ENCODE data around the gene BTBD1. TPM values are rescaled to one million over a fixed set of nuclear protein-coding genes. Genes with fewer than 3 reads are reported as not detected.
"Not testable (repeated sequence)": the region's sequence is repeated elsewhere in the genome, so short reads cannot be mapped to it uniquely, and the experiment has no call there.

BTBD1 gene
- polyA plus RNA-seq, 3 donors = 70.7 to 77.1 (median 74.2) TPM

GRCh38 chr15:83098079-83098478, 31.0 kb upstream of the BTBD1 start:
- DNase-seq (ENCODE audit: low read depth in 3 of 3, low spot score in 2 of 3) = no peak

- DNase-seq (ENCODE audit: low read depth in 3 of 3, low spot score in 2 of 3) = no peak
Observed at GRCh38 chr15:83094583-83094982, 27.5 kb upstream of the BTBD1 start.

DNA sequence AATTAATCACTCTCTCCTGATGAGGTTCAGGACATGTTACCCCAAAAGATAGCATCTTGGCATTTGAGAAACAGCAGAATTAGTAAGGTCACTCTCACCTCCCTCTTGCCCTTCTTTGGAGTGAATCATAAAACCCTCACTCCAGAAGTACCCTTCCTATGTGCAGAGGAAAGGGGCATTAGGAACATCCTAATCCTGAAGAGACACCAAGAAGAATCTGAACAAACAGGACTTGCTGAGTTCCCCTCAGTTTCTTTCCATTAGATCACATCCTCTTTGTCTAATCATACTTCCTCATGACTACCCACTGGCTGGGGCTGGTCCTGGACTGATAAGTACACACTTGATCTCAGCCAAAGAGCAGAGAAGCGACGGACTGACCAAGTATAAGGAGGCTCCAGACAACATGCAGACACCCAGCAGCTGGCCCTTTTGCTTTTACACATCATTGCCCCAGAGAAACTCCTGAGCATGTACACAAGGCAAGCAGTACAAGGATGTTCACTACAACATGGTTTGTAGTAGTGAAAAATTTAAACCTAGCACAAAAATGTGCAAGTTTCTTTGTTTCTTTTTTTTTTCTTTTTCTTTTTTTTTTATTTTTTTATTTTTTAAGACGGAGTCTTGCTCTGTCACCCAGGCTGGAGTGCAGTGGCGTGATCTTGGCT, 25.4 kb upstream of the BTBD1 start:
- no peak for DNase-seq (ENCODE audit: low read depth in 3 of 3, low spot score in 2 of 3)

DNA sequence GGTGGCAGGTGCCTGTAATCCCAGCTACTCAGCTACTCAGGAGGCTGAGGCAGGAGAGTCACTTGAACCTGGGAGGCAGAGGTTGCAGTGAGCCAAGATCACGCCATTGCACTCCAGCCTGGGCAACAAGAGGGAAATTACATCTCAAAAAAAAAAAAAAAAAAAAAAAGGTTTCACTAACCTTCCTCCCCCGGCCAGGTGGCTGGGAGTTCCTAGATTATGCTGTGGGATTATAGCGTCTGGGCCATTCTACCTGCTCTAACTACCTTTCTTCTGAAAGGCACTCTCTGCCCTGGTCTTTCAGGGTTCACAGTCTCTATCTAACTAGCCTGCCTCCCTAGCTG, 24.9 kb upstream of the BTBD1 start:
- DNase-seq (ENCODE audit: low read depth in 3 of 3, low spot score in 2 of 3) = not testable (repeated sequence)

- no peak for DNase-seq (ENCODE audit: low read depth in 3 of 3, low spot score in 2 of 3)
Observed at GRCh38 chr15:83090465-83090864, 23.4 kb upstream of the BTBD1 start.

DNA sequence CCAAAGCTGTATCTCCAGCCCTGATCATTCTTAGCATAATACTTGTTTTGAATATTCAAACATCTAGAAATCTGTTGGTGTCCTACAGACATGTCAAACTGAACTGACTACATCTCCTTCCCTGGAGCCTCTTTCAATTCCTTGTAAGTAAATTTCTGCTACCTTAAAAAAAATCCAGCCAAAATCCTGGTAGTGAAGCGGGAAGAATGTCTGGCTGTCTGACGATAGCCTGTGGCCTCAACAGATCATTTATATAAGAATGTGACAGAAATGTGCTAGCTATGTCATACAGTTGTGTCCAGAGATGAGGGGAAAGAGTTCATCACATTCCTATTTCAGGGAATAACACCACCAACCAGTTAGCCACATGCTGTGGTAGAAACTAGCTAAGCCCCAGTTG, 21.8 kb upstream of the BTBD1 start:
- no peak for DNase-seq (ENCODE audit: low read depth in 3 of 3, low spot score in 2 of 3)

DNA sequence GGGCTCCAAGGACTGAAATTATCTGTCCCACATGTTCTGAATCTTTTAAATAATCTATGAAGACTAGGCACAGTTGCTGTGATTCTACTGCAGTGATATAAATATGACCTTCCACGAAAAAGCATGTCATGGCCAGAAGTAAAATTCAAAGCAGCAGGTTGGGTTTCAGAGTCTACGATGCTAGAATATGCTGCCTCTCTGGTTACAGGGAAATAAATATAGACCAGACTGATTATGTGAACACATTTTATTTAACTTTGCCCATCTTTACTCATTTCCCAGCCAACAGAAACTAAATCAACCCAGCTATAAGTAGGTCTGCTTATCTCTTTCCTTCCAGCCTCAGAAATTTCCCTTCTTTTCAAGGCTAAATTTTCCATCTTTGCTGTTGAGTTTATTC, 20.5 kb upstream of the BTBD1 start:
- no peak for DNase-seq (ENCODE audit: low read depth in 3 of 3, low spot score in 2 of 3)

DNA sequence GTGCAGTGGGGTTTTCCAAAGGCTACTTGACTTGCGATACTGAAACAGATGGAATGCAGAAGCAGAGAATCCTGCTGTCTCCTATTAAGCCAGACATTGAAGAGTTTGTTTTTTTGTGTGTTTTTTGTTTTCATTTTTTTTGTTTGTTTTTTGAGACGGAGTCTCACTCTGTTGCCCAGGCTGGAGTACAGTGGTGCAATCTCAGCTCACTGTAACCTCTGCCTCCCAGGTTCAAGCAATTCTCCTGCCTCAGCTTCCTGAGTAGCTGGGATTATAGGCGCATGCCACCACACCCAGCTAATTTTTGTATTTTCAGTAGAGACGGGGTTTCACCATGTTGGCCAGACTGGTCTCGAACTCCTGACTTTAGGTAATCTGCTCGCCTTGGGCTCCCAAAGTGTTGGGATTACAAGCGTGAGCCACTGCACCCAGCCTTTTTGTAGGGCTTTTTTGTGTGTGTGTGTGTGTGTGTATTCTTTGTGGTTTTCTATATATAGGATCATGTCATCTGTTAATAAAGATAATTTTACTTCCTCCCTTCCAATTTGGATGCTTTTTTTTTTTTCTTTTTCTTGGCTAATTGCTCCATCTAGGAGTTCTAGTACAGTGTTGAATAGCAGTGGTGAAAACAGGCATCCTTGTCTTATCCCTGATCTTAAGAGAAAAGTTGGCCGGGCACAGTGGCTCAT, 19.0 kb upstream of the BTBD1 start:
- DNase-seq (ENCODE audit: low read depth in 3 of 3, low spot score in 2 of 3) = not testable (repeated sequence)

GRCh38 chr15:83085461-83085860, 18.4 kb upstream of the BTBD1 start:
- not testable (repeated sequence) for DNase-seq (ENCODE audit: low read depth in 3 of 3, low spot score in 2 of 3)

DNA sequence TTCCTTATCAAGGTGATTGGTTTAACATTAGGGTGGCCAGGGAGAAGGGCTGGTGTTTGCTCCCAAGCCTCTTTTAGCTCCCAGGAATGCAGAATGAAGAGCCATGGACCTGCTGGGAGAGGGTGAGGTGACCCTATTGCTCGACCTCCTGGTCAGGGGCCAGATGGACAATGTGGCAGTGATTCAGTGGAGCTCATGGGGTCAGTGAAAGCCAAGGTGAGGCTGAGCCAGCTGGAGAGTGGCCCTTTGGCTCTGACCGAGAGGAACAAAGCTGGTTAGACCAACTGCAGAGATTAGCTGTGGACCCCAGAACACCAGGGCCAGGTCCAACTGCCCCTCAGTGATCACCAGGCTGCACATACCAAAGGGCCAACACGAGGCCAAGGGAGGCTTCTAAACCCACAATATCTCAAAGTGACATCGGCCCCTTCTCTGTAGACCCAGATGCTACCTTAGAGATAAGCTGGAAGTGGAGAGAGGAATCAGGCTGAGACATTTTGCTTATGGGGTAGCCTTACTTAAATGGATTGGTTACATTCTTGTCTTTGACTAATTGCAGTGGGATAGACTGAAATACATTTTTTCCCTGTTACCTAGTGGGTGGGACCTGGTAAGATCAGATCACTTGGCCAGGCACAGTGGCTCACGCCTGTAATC, 15.8 kb upstream of the BTBD1 start:
- DNase-seq (ENCODE audit: low read depth in 3 of 3, low spot score in 2 of 3) = no peak

DNA sequence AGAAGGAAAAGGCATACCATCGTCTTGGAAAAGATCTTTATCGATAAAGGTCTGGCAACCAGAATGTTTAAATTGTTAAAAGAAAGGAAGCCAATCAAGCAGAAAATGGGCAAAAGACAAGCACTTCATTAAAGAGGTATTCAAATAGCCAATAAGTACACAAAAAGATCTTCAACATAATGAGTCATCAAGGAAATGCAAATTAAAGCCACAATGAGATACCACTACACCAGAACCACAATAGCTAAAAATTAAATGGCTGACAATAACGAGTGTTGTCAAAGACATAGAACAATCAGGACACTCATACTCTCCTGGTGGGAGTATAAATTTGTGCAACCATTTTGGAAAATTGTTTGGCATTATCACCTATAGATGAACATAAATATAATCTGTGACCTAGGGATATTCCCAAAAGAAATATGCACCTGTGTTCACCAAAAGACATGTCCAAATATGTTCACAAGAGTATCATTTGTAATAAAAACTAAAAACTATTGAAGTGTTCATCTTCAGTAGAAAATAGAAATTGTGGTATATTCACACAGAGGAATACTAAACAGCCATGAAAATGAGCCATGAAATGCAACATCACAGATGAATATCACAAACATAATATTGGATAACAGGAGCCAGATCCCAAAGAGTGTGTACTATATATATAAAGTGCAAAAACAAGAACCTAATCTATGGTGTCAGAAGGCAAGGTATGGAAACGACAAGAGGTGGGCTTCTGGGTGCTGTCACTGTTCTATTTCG, 14.4 kb upstream of the BTBD1 start:
- no peak for DNase-seq (ENCODE audit: low read depth in 3 of 3, low spot score in 2 of 3)

GRCh38 chr15:83078712-83079111, 11.7 kb upstream of the BTBD1 start:
- no peak for DNase-seq (ENCODE audit: low read depth in 3 of 3, low spot score in 2 of 3)

DNA sequence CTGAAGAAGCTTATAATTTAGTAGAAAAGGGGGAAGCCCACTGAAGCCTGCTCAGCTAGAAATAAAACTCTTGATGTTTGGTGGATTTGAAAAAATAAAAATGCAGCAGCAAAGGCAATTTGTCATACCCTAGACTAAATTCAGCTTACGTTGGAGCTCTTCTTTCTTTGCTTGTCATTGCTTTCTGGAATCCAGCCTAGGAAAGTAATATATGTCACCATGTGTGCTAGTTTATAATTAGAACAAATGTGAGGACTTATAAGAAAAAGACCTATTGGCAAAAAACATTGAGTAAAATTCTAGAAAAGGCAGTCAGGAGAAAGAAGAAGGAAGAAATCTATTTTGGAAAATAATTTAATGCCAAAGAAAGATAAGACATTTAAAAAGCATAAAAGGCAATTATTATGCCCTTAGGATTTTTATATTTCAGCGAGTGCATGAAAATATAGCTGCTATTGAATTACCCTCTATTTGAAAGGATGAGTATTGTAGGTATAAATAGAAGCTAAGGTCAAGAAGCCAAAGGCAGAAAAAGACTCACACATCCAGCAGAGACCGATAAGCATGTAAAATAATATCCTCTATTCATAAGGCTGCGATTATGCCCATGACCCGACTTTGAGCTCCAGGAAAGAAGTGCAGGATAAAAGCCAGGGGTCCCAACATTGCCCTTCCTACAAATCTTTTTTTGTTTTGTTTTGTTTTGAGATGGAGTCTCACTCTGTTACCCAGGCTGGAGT, 10.6 kb upstream of the BTBD1 start:
- no peak for DNase-seq (ENCODE audit: low read depth in 3 of 3, low spot score in 2 of 3)

DNA sequence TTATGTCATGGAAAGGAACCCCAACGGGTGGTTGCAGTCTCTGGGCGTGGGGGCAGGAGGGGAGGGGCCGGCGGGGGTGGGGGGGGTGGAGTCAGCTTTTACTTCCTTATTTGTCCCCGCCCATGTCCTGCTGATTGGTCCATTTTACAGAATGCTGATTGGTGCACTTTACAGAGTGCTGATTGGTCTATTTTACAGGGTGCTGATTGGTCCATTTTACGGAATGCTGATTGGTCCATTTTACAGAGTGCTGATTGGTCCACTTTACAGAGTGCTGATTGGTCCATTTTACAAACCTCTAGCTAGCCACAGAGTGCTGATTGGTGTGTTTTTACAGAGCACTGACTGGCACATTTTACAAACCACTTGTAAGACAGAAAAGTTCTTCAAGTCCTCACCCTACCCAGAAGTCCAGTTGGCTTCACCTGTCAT, 2.2 kb upstream of the BTBD1 start:
- DNase-seq (ENCODE audit: low read depth in 3 of 3, low spot score in 2 of 3) = not testable (repeated sequence)

DNA sequence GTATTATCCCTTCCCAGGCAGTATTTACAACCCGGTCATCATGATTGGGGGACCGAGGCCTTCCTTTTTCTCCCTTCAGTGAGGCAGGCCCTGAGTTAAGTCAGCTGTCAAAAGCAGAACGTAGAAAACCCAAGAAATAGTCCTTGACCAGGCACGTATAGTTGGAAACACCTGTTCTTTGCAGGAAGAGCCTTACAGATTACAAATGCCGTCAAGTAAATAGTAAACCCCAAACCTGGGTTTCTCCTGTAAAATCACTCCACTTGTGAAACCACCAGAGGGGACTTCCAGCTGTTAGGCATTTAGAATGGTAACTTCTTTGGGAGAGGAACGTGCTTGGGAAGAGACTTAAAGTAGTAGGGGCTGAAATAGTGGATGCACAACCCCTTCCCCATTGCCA, 1.0 kb upstream of the BTBD1 start:
- no peak for DNase-seq (ENCODE audit: low read depth in 3 of 3, low spot score in 2 of 3)

DNA sequence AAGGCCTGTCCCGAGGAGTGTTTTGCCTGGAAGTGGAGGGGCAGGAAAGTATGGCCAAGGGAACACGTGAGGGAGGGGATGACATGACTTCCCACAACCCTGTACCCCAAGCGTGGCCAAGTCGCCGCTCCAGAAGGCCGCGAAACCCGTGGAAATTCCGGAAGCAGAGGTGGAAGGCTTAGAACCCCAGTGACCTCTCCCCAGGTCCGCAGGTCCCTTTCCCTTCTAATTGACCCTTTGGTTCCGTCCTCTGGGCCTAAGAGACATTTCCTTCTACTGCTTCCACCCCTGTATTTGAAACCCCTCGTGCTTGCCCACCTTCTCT, 548 bp upstream of the BTBD1 start:
- no peak for DNase-seq (ENCODE audit: low read depth in 3 of 3, low spot score in 2 of 3)

DNA sequence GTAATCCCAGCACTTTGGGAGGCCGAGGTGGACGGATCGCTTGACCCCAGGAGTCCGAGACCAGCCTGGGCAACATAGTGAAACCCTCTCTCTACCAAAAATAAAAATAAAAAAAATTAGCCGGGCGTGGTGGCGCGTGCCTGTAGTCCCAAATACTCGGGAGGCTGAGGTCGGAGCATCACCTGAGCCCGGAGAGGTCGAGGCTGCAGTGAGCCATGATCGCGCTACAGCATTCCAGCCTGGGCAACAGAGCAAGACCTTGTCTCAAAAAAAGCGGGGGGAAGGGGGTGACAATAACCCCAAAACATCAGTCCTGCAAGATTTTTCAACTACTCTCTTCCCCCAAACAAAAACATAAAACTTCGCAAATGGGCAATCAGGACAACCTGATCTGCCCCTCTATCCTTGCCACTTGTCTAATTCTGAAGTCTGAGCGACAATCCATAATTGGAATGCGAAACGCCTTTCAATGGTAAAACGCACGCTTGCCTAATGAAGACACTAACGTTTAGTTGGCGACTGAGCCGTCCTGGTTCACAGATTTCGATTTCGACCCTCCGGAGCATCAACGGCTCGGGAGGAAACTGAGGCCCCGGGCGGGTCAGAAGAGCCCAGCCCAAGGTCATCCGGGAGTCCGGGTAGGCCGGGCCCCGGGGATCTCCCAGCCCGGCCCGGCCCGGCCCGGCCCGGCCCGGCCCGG, 868 bp downstream of the BTBD1 start:
- DNase-seq (ENCODE audit: low read depth in 3 of 3, low spot score in 2 of 3) = peak in 1 of 3 donors; percentile 12

DNA sequence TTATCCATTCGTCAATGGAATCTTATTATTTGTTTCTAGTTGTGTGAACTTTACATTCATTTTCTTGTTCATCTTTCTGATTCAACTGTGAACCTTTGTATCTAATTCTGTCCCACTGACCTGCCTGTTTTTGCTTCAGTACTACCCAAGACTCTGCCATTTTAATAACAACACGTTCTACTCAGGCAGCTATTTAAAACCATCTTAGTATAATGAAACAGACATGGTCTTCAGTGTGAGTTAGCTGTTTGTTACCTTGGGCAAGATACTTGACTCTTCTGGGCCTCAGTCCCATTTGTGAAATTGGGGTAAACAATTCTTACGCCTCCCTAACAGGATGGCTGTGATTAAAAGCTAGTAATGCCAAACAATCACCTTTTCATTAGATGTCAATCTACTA, 1.6 kb downstream of the BTBD1 start:
- DNase-seq (ENCODE audit: low read depth in 3 of 3, low spot score in 2 of 3) = no peak

DNA sequence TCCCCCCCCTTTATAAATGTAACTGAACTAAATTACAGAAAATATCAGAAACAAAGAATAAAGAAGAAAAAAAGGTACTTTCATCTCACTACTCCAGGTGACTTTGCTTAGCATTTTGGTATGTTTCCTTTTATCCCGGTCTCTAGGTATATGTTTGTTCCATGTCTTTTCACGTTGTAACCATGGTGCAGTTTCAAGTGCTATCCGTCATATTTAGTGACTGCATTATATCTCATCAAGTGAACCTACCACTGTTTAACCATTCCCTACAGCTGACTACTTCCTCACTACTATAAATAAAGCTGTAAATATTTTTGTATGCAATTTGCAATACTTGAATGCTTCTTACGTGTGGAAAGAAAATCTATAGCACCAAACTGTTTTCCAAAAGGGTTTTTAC, 2.2 kb downstream of the BTBD1 start:
- no peak for DNase-seq (ENCODE audit: low read depth in 3 of 3, low spot score in 2 of 3)

- no peak for DNase-seq (ENCODE audit: low read depth in 3 of 3, low spot score in 2 of 3)
Observed at GRCh38 chr15:83063551-83063950, 3.5 kb downstream of the BTBD1 start.
